WTC11 (cell line): Measurements from ENCODE around the gene LTK. TPM values are rescaled to one million over a fixed set of nuclear protein-coding genes. Genes with fewer than 3 reads are reported as not detected.

Experiments used
- ATAC-seq: fragments of 200-7000 bp; cut with Tn5 transposase; 2 replicates; pipeline ENCODE4 v1.10.0; 2021; ENCODE audit warnings: mild to moderate bottlenecking, moderate library complexity
- CTCF ChIA-PET: fragments of 300-600 bp; sonication (Branson Sonifier 250); formaldehyde crosslinking; loops from one replicate; lab custom pipeline; 2021; ENCODE audit warnings: antibody characterized with exemption; lab: Charles Lee
- POLR2A ChIA-PET: fragments of 350-600 bp; sonication (Branson Sonifier 250); formaldehyde crosslinking; loops from one replicate; lab custom pipeline; 2021; ENCODE audit warnings: antibody characterized with exemption; lab: Charles Lee
- DNase-seq: peaks from one replicate; pipeline ENCODE4 v3.0.0; 2021; ENCODE audit warnings: low spot score
- H3K27ac Mint-ChIP-seq: 2 replicates; pipeline ENCODE4 v1.8.0; 2021; ENCODE audit warnings: mixed read lengths
- H3K27me3 Mint-ChIP-seq: 2 replicates; pipeline ENCODE4 v1.8.0; 2021; ENCODE audit warnings: low read depth, mild to moderate bottlenecking, moderate library complexity, mixed read lengths
- H3K36me3 Mint-ChIP-seq: 2 replicates; pipeline ENCODE4 v1.8.0; 2021; ENCODE audit warnings: mixed read lengths
- H3K4me1 Mint-ChIP-seq: 2 replicates; pipeline ENCODE4 v1.8.0; 2022; ENCODE audit warnings: mixed read lengths
- H3K4me3 Mint-ChIP-seq: 2 replicates; pipeline ENCODE4 v1.8.0; 2021; ENCODE audit warnings: mild to moderate bottlenecking, moderate library complexity, mixed read lengths
- H3K9me3 Mint-ChIP-seq: 2 replicates; pipeline ENCODE4 v1.8.0; 2021; ENCODE audit warnings: mixed read lengths
- CREM ChIP-seq: sonication (generic); formaldehyde crosslinking; IDR thresholded peaks from 2 replicates; pipeline ENCODE4 v1.8.1; 2022; ENCODE audit warnings: mild to moderate bottlenecking, missing genetic modification reagents, moderate library complexity
- CTCF ChIP-seq: fragments of 200-600 bp; IDR thresholded peaks from 2 replicates; pipeline ENCODE4 v1.8.0; 2022; ENCODE audit warnings: antibody characterized with exemption
- E2F4 ChIP-seq: sonication (generic); formaldehyde crosslinking; IDR thresholded peaks from 2 replicates; pipeline ENCODE4 v1.8.1; 2022; ENCODE audit warnings: low read depth, mild to moderate bottlenecking, moderate library complexity, missing genetic modification reagents, borderline replicate concordance
- E2F5 ChIP-seq: sonication (generic); formaldehyde crosslinking; IDR thresholded peaks from 2 replicates; pipeline ENCODE4 v1.8.1; 2022; ENCODE audit warnings: mild to moderate bottlenecking, moderate library complexity, missing genetic modification reagents
- ELF4 ChIP-seq: sonication (generic); formaldehyde crosslinking; IDR thresholded peaks from 2 replicates; pipeline ENCODE4 v1.8.1; 2022; ENCODE audit warnings: low read depth, mild to moderate bottlenecking, moderate library complexity, missing genetic modification reagents
- ERG ChIP-seq: fragments of 250-450 bp; sonication (Bioruptor Pico); IDR thresholded peaks from 2 replicates; pipeline ENCODE4 v1.8.0; 2021; ENCODE audit warnings: mild to moderate bottlenecking
- ESRRA ChIP-seq: sonication (generic); formaldehyde crosslinking; IDR thresholded peaks from 2 replicates; pipeline ENCODE4 v1.8.1; 2022; ENCODE audit warnings: mild to moderate bottlenecking, missing genetic modification reagents, borderline replicate concordance
- FOXP4 ChIP-seq: sonication (generic); formaldehyde crosslinking; IDR thresholded peaks from 2 replicates; pipeline ENCODE4 v1.8.0; 2022; ENCODE audit warnings: mild to moderate bottlenecking, missing genetic modification reagents
- IRF2 ChIP-seq: sonication (generic); formaldehyde crosslinking; IDR thresholded peaks from 2 replicates; pipeline ENCODE4 v1.8.0; 2022; ENCODE audit warnings: low read depth, missing genetic modification reagents, borderline replicate concordance
- SP1 ChIP-seq: sonication (generic); formaldehyde crosslinking; conservative IDR thresholded peaks from 2 replicates; pipeline ENCODE4 v1.8.1; 2022; ENCODE audit warnings: missing genetic modification reagents
- USF2 ChIP-seq: sonication (generic); formaldehyde crosslinking; IDR thresholded peaks from 2 replicates; pipeline ENCODE4 v1.8.1; 2023; ENCODE audit warnings: mild to moderate bottlenecking, missing genetic modification reagents, moderate library complexity
- ZNF121 ChIP-seq: sonication (generic); formaldehyde crosslinking; IDR thresholded peaks from 2 replicates; pipeline ENCODE4 v1.8.0; 2023; ENCODE audit warnings: missing genetic modification reagents
- ZNF232 ChIP-seq: sonication (generic); formaldehyde crosslinking; IDR thresholded peaks from 2 replicates; pipeline ENCODE4 v1.8.0; 2022; ENCODE audit warnings: mild to moderate bottlenecking, missing genetic modification reagents
- ZNF263 ChIP-seq: sonication (generic); formaldehyde crosslinking; IDR thresholded peaks from 2 replicates; pipeline ENCODE4 v1.8.1; 2022; ENCODE audit warnings: low read depth, mild to moderate bottlenecking, moderate library complexity, missing genetic modification reagents
- ZNF671 ChIP-seq: fragments of 250-450 bp; sonication (Bioruptor Pico); IDR thresholded peaks from 2 replicates; pipeline ENCODE4 v1.8.0; 2021; ENCODE audit warnings: mild to moderate bottlenecking
- ZSCAN18 ChIP-seq: fragments of 250-450 bp; sonication (Bioruptor Pico); IDR thresholded peaks from 2 replicates; pipeline ENCODE4 v2.1.2; 2022; ENCODE audit warnings: mild to moderate bottlenecking, moderate library complexity
- total RNA-seq: library from RNA; stranded (reverse); gene quantifications from 3 replicates; pipeline ENCODE4 v1.2.3, GENCODE V29; 2021

Gene LTK
- total RNA-seq, 1 experiment from 2014 or later, result 0.66 TPM

- TF ChIP-seq CTCF (no peak), ZSCAN18 (CRISPR knock-in tag) (no peak), USF2 (CRISPR knock-in tag) (no peak), SP1 (CRISPR knock-in tag) (no peak), ZNF263 (CRISPR knock-in tag) (no peak), ERG (no peak), E2F5 (no peak), ELF4 (CRISPR knock-in tag) (no peak)
Measured at GRCh38 chr15:41487802-41488201, 25.8 kb downstream of the LTK start (continued).

- H3K36me3 Mint-ChIP-seq, result peaks cover 5% of the 10 kb centered on the region; the same call in 1 of the 2 replicates
- CTCF ChIA-PET, result interaction anchor here (0.6 to 1.8 kb wide), 2 partner anchors 9 to 21 kb away, joined by 4 read pairs; no protein-coding TSS in a partner anchor
- POLR2A ChIA-PET, result no interaction called here
Measured at GRCh38 chr15:41487381-41487780, 26.2 kb downstream of the LTK start.

More at GRCh38 chr15:41487381-41487780, 26.2 kb downstream of the LTK start:
- no peak for TF ChIP-seq ZNF121 (CRISPR knock-in tag)
- no peak for TF ChIP-seq ZNF232 (CRISPR knock-in tag)
- no peak for TF ChIP-seq FOXP4 (CRISPR knock-in tag)
- no peak for TF ChIP-seq CREM (CRISPR knock-in tag)
- TF ChIP-seq ESRRA (CRISPR knock-in tag), result no peak
- TF ChIP-seq ZNF671 (CRISPR knock-in tag), result no peak
- TF ChIP-seq IRF2 (CRISPR knock-in tag), result no peak
- TF ChIP-seq E2F4 (CRISPR knock-in tag), result no peak
- no peak for TF ChIP-seq E2F5
- H3K27me3 Mint-ChIP-seq, result peaks cover 25% of the 10 kb centered on the region
- H3K9me3 Mint-ChIP-seq, result no peaks in the 10 kb centered on the region
- H3K4me1 Mint-ChIP-seq, result peaks cover 1% of the 10 kb centered on the region
- DNase-seq (no peak), ATAC-seq (no peak)
- H3K4me3 Mint-ChIP-seq, result no peak overlapping the region
- H3K27ac Mint-ChIP-seq, result no peak overlapping the region
